K562 (cell line): ENCODE results near the gene RRP9.

ENCODE experiments used
- CBX5 ChIP-seq: IDR thresholded peaks from 2 replicates; pipeline ENCODE4 v1.6.1; 2014; ENCODE audit warnings: low read depth, borderline replicate concordance
- CTCF ChIP-seq, 3 experiments: IDR thresholded peaks in 2 of 3; conservative IDR thresholded peaks in 1 of 3; 2 replicates each; pipeline ENCODE4 v1.5.1; 2011 to 2012; ENCODE audit warnings: low read length in 3 of 3, mild to moderate bottlenecking in 3 of 3, control low read depth in 2 of 3, improper control_type of control experiment in 1 of 3, inconsistent platforms in 1 of 3, low read depth in 1 of 3, mixed read lengths in 1 of 3, moderate library complexity in 1 of 3; ENCODE audit not compliant: insufficient read depth in 2 of 3
- PHTF2 ChIP-seq: fragments of 250-450 bp; sonication (Bioruptor Pico); IDR thresholded peaks from 2 replicates; pipeline ENCODE4 v1.5.0; 2021; ENCODE audit warnings: mild to moderate bottlenecking
- POLR2AphosphoS2 ChIP-seq: IDR thresholded peaks from 2 replicates; pipeline ENCODE4 v1.6.1; 2012; ENCODE audit warnings: low read length, improper control_type of control experiment
- POU5F1 ChIP-seq: fragments of 150-350 bp; IDR thresholded peaks from 2 replicates; pipeline ENCODE4 v1.6.1; 2014; ENCODE audit warnings: borderline replicate concordance, low read length, low read depth, mild to moderate bottlenecking; ENCODE audit not compliant: partially characterized antibody
- TBP ChIP-seq: optimal IDR thresholded peaks from 2 replicates; pipeline ENCODE3; 2011; ENCODE audit warnings: low read depth, low read length, improper control_type of control experiment
- THRA ChIP-seq: fragments of 450-650 bp; IDR thresholded peaks from 2 replicates; pipeline ENCODE4 v1.6.1; 2017; ENCODE audit warnings: mild to moderate bottlenecking, moderate library complexity

- TF ChIP-seq POU5F1: no peak
- TF ChIP-seq POLR2AphosphoS2: no peak
- no peak for TF ChIP-seq CTCF (IDR thresholded peaks at IDR 0.05 in 2 of 3, conservative IDR thresholded peaks at IDR 0.05 in 1 of 3; ENCODE audit: insufficient read depth in 2 of 3, low read depth in 1 of 3, low read length in 3 of 3)
- no peak for TF ChIP-seq THRA
- no peak for TF ChIP-seq CBX5
- no peak for TF ChIP-seq TBP
- no peak for TF ChIP-seq PHTF2 (CRISPR knock-in tag)
Measured at GRCh38 chr3:51962854-51963530, 21.3 kb upstream of the RRP9 start.
